IPS-18c (cell line): ENCODE measurements around the gene XRCC4.

Source experiments
- H3K4me3 ChIP-seq: 2 replicates; pipeline ENCODE4 v1.7.0; 2013; ENCODE audit warnings: low read depth, mild to moderate bottlenecking, low read length, moderate library complexity; ENCODE audit not compliant: insufficient read depth
- H3K9me3 ChIP-seq: one replicate; pipeline ENCODE4 v1.6.1; 2013; ENCODE audit warnings: mild to moderate bottlenecking, low read length, moderate library complexity; ENCODE audit not compliant: control insufficient read depth, insufficient read depth

Gene XRCC4

DNA sequence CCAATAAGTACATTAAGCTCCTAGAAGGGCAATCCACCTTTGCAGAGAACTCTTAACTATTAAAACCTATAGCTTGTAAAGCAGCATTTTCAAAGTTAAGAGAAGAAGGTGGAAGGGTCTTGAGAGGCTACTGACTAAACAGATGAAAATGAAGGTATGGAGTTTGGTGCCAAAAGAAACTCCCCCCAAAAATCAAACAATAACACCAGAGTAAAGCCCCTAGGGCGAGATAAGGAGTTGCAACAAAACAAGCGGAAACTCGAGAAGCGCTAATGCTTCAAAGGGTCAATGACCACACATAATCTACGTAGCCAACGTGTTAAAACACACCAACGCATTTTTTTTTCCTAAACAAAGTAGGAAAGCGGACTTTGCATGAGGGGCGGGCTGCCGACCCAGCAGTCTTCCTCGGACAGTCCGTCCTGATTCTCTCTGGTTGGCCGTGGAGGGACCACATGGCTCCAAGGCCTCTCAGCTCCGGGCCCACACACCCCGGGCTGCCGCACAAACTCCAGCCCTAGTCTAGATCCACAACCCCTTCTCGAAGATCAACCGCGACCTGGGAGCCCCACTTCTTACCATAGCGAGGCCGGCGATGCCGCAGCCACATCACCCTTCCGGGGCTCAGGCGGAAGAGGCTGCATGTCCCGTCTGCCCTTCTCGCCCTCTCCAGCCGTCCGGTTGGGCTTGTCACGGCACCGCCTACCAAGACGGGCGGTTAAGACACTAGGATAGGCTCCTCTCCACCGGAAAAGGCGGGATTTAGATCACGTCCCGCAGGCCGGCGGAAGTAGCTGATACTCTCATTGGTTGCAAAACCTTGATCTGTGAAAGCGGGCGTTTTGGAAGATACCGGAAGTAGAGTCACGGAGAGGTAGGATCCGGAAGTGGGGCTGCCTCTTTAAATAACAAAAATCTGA, at the start of gene XRCC4, which contains the start of gene TMEM167A:
TSS of gene XRCC4 (plus strand) at position 806 of the 920 bp plus-strand sequence. CDS start 27,373 bp downstream, outside the sequence.
TSS of gene TMEM167A (minus strand) at position 653 of the 920 bp plus-strand sequence. CDS start at position 582, 71 bp downstream.
- Histone ChIP-seq H3K9me3 (no peaks in the 10 kb centered on the region), H3K4me3 (peak within 1 kb of the TSS; percentile 92)

DNA sequence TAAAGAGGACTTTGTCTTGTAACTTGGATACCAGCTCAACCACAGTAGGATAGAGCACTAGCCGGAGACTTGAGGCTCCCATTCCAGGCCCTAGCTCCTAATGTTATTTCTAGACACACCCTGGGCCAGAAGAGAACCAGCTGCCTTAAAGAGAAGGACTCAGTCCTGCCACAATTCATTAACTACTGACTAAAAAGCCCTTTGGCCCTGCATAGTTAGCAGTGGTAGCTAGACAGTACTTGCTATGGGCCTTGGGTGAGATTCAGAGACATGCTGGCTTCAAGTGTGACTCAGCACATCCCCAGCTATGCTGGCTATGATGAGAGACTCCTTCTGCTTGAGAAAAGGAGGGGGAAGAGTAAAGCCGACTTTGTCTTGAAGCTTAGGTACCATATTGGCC, 47.4 kb upstream of the XRCC4 start:
- H3K9me3 ChIP-seq: no peaks in the 10 kb centered on the region
- no peak overlapping the region for H3K4me3 ChIP-seq

DNA sequence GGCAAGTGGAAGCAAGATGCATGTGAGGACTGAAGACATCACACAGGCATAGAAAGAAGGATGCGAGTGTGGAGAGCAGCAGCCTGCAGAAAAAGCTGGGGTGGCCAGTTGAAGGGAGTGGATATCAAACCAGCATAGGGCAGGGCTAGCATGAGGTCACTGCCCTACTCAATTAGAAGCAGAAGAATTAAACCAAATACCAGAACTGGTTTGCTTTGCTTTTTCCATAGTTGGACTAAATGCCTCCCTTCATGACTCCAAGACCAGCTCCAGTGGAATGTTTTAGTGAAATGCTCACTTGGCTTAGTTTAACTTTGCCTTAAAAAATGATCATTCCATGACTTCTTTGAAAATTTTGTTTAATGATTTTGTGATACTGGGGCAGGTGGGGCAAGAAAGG, 46.0 kb upstream of the XRCC4 start:
- no peaks in the 10 kb centered on the region for H3K9me3 ChIP-seq
- H3K4me3 ChIP-seq: no peak overlapping the region

DNA sequence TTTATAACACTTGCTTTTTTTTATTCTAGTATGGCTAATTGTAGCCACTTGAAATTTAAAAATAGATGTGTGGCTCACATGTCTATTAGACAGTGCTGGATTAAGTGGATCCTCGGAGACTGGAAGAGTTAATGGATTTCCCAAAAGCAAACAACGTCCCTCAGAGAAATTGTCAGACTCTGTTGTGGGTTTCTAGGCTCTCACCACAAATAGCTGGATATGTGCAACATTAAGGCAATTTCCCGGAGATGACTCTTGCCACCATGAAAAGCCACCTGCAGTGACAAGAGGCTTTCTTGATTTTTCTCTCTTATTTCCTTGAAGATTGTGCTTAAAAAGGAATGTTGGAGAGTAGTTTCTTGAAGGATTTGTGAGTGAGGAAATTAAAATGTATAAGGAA, 43.3 kb upstream of the XRCC4 start:
- Histone ChIP-seq H3K9me3 (no peaks in the 10 kb centered on the region), H3K4me3 (no peak overlapping the region)

DNA sequence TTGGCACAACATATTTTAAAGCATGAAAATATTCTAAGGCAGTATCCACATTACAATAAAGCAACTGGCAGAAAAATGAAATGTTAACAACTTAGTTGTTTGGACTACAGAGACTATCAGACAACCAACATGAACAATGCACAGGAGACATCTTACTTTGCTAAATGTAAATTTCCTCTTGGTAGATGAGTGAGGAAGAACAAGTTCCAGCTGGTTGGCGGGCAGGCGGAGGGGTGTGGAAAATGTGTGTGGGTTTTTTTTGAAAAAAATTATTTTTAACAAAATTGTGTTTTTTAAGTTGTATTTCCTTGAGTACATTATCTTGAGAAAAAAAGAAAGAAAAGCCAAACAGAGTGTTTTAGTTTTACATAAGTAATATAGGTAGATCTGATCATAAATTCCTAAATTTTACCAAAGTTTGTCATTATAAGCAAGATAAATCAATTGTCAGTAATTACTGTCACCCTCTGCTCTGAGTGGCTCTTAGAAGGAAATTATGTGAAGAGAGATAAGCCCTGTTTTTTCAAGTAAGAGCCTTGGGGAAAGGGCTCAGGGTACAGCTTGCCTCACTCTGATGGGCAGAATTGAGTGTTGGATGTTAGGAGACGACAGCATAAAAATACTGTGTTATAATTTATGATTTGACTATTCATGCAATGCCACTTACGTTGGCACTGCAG, 42.7 kb upstream of the XRCC4 start:
- H3K4me3 ChIP-seq: no peak overlapping the region
- no peaks in the 10 kb centered on the region for H3K9me3 ChIP-seq

DNA sequence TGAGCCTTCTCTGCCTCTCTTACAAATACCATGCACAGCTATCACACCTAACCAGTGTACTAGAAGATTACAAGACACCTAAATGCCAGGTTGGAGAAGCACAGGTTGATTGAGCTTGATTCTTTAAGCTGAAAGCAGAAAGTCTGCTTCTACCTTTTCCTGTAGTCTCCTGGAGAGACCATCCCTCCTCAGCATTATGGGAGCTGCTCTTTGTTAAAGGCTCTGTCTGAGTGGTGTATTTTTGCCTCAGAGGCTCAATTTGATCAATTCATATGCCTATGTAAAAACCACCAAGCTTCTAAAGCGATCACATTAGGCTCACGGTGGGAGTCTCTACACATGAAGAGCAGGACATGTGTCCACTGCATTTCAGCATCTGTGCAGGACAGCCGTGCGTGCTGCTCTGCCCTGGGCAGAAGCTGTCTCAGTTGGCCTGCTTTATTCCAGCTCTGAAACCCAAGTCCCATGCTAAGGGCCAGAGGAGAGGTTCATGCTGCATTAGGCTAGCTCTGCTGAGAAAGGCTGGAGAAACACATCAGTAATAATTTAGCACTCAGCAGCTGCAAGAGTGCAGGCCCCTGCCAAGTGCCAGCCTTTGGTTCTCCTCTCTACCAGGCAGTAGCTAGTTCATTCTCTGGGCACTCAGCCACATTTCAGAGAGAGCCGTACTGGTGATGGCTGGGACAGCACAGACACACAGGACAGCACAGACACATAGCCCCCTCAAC, 41.8 kb upstream of the XRCC4 start:
- Histone ChIP-seq H3K4me3 (no peak overlapping the region), H3K9me3 (no peaks in the 10 kb centered on the region)

DNA sequence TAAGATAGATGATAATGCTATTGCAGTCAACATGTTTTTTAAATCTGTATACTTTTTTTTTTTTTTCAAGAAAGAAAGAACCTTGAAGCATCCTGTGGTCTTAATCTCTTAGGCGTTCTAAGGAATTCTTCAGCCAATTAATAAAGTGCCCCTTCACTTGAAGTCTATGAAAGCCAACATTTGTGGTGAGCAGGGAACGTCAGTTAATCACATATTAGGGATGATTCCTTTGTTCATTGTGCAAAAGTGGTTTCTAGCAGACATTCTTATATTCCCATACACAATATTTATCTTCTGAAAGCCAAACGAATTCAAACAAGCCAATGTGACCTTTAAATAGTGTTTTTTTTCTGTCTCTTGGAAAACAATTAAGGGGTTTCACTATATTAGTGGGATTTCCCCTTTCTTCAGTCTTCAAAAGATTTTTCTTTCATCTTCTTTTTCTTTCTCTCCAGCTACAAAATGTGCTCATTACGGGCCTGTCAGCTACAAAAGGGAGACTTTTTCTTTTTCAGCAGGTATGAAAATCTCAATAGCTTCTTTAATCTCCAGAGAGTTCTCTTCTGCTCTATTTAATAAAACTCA, 40.3 kb upstream of the XRCC4 start:
- H3K9me3 ChIP-seq: no peaks in the 10 kb centered on the region
- H3K4me3 ChIP-seq: no peak overlapping the region

DNA sequence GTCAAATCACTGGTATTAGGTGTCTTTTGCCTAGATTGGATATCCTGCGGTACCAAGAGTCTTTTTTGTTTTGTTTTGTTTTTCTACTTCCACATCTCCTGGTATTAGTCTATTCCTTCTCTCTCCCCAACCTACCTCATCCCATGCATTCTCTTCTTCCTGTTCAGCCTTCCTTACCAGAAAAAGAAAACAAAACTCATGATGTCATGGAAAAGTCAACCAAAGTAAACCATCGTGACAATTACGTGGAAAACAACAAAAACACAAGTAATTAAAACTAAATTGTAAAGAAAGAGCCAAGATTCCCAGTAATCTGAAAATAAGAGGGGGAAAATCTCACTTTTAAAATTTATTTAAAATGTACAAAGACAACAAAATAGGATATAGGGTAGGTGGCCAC, 38.4 kb upstream of the XRCC4 start:
- H3K4me3 ChIP-seq: no peak overlapping the region
- no peaks in the 10 kb centered on the region for H3K9me3 ChIP-seq

DNA sequence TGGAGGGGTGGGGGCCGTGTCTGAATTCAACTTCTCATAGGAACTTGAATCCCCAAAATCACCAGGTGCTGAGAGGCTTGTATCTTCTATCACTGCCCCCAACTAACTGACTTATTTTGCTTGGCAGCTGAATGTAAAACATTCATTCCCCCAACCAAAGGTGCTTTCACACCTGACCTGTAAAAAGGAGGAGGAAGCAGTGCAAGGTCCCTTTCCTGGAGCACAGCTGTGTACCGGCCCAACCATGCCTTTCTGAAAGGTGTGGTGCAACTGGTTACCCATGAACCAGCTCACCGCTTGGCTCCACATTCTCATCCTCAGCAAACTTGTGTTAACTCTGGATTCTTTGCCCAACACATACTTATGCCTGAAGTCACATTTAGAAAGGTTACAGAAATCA, 34.8 kb upstream of the XRCC4 start:
- no peak overlapping the region for H3K4me3 ChIP-seq
- no peaks in the 10 kb centered on the region for H3K9me3 ChIP-seq

DNA sequence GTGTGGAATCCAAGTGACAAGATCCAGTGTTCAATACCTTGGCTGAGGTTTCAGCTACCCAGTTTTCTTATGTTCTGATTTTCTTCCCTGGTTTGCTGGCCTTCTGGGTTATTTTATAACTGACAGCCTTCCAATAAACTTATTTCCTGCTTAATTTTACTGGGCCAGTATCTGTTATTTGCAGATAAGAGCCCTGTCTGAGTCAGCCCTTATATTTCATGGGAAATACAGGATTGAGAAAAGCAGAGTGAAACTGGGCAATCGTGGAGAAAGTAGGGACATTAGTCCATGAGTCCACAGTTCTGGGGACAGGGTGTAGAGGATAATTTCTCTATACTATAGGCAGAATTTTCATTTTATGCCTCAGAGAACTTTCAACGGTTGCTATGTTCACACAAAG, 32.4 kb upstream of the XRCC4 start:
- H3K9me3 ChIP-seq: no peaks in the 10 kb centered on the region
- H3K4me3 ChIP-seq: no peak overlapping the region

DNA sequence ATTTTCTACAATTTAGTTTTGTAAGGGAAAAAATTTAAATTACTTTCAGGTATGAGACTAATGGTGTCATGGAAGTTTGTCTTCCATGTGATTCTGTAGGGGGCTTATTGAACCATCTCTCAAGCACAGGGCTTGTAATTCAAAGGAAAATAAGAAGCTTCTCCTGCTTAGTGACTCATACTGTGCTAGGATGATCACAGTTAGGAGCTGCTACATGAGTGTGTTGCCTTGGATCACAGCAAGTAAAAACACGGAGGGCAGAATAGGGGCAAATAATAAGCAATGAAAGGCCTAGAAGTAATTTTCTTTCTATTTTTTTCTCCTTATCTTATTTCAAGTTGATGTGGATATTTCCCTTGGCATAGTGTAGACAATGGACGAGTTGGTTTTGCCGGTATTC, 29.1 kb upstream of the XRCC4 start:
- Histone ChIP-seq H3K4me3 (no peak overlapping the region), H3K9me3 (no peaks in the 10 kb centered on the region)

DNA sequence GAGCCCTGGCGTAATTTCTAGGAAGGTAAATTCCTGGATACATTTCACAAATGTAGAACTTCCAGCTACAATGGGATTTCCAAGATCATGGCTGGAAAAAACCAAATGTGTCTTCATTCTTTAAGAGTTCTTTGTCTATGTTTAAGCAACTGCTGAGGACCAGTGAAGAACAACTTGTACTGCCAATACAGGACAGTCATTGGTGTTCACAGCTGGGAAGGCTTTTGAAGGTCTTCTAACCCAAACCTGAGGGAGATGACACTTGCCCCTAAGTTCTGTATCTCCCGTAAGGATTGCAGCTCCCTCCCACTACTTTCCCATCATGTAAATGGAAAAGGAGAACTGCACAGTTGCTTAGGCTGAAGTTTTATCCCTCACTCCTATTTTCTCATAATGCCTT, 28.5 kb upstream of the XRCC4 start:
- no peak overlapping the region for H3K4me3 ChIP-seq
- no peaks in the 10 kb centered on the region for H3K9me3 ChIP-seq

DNA sequence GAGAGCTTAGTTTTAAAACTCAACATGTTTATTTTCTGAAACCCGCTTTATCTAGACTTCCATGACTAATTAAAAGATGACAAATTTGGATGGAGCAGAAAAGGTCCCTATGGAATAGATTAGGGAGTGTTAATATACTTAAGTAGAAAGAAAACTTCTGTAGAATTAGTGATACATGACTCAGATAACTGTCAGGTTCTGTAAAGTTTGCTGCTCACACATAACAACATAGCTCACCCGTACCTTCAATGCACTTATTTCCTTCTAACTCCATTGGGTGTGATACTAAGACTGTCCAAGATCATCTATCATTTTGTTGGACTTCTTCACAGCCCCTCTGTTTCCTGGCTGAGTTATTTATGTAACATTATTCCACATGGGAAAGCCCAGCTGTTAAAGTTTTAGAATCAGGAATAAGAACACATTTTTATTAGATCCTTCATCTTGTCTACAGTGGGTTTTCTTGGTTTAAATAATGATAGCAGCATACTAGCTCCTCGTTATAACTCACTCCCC, 27.9 kb upstream of the XRCC4 start:
- Histone ChIP-seq H3K4me3 (no peak overlapping the region), H3K9me3 (no peaks in the 10 kb centered on the region)

DNA sequence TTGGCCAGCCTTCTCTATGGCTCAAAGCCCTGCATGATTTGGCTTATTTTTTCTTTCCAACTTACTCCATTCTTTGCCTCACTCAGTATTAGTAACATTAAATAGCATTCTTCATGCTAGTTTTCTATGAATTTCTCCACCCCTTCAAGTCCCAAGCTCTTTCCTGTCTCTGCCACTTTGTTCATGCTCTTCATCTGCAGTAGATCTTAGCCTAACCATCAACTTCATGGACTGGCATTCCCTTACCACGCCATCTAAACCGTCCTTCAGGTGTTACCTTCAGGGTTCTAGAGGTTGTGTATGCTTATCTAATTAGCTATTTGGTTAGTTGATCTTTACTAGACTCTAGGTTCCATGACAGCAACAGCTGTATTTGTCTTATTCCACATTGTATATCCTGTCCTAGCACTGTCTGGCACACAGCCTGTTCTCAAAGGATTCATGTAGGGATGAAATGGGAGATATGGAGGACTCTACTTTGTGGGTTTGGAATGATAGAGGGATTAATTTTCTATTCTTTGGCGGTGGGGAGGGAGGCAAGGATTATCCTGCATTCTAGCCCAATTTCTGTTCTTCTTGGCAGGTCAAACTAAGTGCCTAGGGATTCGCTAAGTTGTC, 26.5 kb upstream of the XRCC4 start:
- H3K9me3 ChIP-seq: no peaks in the 10 kb centered on the region
- H3K4me3 ChIP-seq: no peak overlapping the region

DNA sequence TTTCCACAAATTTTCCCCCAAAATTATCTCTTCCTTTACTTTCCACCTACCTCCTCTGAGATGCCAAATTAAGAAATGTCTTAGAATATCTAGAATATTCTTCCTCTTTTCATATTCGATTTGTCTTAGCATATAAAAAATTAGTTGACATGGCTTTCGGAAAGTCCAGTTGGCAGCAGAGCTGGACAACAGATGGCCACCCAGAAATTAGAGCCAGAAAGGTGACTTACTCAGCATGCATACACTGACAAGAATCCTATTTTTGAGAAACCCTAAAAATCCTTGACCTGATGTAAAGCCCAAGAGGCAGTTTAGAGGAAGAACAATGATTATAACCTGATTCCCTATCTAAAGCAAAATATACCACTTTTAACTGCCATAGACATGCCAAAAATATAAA, 22.2 kb upstream of the XRCC4 start:
- Histone ChIP-seq H3K4me3 (no peak overlapping the region), H3K9me3 (no peaks in the 10 kb centered on the region)

DNA sequence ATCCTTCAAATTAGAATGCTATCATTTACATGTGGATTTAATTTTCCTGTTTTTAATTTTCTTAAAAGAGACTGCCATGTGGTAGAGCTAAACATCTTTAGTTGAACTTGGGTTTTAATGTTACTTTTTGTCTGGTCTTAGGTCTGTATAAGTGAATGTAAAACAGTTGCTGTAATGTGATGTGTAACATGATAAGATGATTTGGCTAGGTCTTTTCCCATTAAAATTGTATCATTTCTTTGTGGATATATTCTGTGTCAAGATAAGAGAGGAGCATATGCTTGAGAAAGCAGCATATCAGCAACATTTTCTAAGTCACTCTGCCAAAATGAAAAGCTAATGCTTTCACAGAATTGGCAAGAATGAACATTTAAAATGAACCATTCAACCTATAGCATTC, 18.6 kb upstream of the XRCC4 start:
- no peaks in the 10 kb centered on the region for H3K9me3 ChIP-seq
- H3K4me3 ChIP-seq: no peak overlapping the region

DNA sequence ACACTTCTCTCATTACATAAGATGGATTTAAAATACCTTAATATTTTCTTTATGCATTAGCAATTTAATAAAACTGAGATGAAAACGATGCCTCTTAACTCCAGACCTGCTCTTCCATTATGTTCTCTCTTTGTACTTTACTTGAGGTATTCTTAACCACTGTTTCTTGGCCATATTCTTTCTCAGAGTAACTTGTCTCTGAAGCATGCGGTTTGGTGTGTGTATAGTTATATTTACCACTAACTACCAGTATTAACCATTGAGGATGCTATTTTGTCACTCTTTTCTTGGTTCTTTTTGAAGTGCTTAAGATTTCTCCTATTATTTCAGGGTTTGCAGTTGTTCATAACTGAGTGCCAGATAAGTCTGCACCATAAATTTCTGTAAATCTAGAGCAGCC, 18.0 kb upstream of the XRCC4 start:
- Histone ChIP-seq H3K9me3 (no peaks in the 10 kb centered on the region), H3K4me3 (no peak overlapping the region)
